ENCODE measurements around the gene PTPRE.

PTPRE gene

DNA sequence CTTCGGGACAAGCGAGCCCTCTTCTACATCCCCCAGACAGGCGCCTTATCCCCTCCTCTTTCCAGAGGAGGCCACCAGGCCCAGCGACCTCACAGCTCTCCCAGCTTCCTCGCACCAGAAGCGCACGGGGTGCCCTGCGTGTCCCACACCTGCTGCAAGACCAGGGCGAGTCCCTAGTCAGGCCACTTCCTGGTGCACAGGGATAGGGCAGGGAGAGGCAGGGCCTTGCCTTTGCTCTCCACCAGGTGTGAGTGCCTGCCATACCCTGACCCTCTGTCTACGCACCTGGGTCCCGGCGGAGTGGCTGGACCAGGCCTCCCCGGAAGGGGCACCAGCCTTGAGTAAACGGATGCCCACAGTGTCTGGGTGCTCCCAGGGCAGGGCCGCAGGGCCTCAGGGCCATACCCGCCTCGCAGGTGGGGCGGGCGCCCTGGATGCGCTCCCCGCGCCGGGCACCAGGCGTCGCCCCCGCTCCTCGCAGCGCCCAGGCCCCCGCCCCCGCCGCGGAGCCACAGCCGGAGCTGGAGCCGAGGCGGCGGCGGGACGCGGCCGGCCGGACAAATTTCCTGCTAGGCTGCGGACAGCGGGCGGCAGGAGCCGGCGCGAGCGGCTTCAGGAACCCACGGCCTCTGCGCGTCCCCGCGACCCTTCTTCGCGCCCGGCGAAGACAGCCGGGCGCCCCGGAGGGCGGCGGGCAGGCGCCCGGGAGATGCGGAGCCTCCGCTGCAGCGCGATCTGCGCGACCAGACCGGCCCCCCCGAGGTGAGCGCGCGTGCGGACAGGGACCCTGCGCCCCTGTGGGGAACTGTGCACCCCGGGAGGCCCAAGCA is at the start of gene PTPRE:
TSS of gene PTPRE (plus strand) at position 556 of the 830 bp plus-strand sequence. CDS start 133,779 bp downstream, outside the sequence.
- peak; percentile 48 for DNase-seq

DNA sequence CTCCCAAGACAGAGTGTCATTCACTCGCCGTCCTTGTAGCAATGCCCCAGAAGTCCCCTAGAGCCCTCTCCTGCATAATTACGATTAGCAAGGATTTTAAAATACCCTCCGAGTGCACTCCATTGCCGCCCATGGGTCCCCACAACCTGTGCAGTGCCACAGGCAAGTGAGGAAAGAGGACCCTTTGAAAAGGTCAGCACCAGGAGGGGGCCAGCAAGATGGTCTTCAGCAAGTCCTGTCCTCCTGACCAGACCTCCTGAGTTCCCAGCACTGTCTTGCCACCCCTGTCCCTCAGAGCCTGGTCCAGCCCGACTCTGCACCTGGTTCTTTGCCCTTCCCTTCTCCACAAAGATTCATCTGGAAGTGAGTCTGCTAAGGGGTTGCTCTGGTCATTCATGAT is 46.3 kb upstream of the PTPRE start:
- DNase-seq: no peak

DNA sequence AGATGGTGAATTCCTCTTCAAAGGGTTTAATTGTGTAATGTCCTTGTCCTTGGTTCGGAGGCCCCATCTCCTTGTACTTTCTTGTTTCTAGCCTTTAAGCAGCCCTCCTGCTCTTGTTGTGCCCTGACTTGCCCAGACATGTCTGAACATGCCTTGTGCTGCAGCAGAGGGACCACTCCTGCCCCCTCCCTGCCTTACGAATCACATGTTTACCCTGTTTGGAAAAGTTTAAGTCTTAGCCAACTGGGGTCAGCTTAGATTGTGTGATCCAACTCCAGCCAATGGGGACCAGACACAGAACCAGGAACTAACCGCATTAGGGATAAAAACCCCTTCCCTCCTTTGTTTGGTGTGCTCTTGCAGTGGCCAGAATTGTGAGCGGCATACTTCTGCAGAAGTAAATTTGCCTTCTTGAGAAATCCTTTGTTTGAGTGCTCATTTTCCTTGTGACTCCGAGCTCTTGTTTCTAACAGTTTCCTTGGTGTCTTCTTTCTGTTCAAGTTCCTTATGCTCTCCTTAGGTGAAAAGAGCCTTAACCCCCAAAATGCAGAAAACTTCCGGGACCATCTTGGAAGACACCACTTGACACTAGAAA is 43.6 kb upstream of the PTPRE start:
- no peak for DNase-seq

DNA sequence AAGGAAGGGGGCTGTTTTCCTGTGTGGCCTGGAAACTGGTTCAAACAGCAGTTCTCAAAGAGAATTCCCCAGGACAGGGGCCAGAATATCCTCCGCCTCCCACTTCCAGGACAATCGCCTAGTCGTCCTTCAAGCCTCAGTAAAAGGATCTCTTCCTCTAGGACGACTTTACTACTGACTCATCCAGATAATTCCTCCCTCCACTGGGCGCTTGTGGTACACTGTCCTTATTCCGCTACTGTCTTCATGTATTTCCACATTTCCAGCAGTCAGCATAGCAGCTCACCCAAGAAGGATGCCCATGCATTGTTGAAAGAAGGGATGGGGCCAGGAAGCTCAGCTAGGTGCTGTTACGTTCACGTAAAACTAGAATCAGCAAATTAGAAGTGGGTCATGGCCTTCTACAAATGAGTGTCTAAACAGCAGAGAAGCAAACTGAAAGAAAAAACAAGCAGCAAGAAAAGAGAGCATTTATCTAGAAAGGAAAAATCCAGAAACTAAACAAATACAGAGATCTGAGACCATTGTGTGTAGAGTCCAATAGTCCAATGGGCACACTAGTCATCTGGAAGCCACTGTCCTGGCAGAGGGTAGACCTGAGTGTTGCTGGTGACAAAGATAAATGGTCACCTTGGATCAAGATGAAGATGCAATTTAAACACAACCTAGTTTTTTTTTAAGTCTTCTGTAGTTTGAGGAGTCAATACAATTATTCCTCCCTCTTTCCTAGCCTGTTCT is 40.5 kb upstream of the PTPRE start:
- DNase-seq: no peak

GRCh38 chr10:127867805-127868204 is 39.1 kb upstream of the PTPRE start:
- no peak for DNase-seq

- no peak for DNase-seq
Measured at GRCh38 chr10:127869329-127869728, 37.6 kb upstream of the PTPRE start.

GRCh38 chr10:127871631-127872010 is 35.3 kb upstream of the PTPRE start:
- DNase-seq: no peak

DNA sequence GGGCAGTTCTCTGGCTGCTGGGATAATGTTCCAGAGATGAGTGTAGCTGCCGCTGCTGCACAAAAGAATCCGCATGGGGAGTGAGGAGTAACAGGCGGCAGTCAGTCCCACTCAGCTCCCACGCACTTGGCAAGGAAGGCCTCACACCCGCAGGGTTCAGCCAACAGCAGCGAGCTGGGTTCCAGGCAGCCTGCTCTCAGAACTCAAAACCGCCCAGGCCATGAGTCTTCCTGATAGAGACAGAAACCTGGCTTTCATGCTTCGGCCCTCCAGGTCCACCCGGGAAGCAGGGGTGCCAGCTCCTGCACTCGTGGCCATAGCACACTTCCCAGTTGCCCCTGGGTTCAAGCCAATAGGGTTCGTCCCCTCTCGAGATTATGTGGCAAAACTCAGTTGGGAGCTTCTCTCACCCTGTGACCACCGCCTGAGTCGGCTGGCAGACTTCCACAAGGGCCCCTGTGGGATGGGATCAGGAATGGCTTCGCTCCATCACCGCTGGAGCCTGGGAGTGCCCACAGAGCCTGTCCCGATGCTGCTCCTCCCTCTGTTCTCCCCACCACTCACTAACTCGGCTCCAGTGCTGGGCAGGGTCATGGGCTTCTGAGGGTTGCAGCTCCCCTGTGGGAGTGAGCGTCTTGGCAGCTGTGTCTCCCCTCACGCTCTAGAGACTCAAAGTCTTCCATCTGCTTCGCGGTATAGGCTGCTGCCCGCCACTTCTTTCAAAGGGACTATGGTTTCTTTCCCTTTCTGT is 34.7 kb upstream of the PTPRE start:
- DNase-seq: no peak

GRCh38 chr10:127872871-127873600 is 33.9 kb upstream of the PTPRE start:
- no peak for DNase-seq

- no peak for DNase-seq
Measured at GRCh38 chr10:127873901-127874470, 32.9 kb upstream of the PTPRE start.

DNA sequence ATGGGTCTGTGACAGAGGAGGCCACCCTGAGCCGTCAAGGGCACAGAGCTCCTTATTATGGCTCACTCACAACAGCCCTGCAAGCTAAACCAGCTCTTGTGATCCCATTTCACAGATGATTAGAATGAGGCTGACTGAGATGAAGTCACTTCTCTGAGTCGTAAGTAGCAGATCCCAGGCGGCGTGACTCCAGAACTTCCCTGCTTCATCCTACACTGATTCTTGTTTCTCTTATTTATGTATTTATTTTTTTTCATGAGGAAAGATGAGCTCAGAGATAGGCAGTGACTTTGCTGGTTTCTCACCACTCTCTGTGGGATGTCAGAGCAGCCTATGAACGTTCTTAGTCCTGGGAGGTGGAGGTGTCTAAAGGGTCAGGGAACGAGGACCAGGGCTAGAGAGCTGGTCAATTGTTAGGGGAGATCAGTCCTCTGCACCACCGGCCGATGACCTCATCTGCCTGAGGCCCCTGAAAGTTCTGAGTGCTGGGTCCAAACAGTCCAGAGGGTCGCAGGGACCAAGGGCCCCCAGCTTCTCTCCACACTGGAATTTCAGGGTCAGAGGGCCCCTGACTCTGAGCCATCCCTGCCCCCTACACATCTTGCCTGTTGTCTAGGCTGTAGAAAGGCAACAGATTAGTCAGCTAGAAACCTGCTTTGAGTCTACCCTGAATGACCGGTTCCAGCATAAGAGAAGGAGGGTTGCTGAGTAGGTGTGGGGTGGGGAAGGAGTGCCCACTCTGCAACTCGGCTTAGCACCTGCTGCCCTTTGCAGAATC is 32.0 kb upstream of the PTPRE start:
- no peak for DNase-seq

DNA sequence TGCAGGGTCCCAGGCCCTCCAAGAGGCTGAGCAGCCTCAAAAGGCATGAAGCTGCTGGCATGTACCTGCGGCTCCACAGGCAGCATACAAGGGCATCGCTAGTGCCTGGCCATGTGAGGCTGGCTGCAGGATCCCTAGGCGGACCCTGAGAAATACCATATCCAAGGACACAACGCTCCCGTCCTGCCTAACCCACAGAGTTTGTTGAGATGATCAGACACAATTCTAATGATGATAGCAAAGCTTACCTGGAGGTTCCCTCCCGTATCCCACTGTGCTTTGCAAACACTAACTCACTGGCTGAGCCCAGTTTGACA is 31.5 kb upstream of the PTPRE start:
- DNase-seq: no peak

- no peak for DNase-seq
Measured at GRCh38 chr10:127875916-127876315, 31.0 kb upstream of the PTPRE start.

GRCh38 chr10:127877116-127877515 is 29.8 kb upstream of the PTPRE start:
- no peak for DNase-seq

DNA sequence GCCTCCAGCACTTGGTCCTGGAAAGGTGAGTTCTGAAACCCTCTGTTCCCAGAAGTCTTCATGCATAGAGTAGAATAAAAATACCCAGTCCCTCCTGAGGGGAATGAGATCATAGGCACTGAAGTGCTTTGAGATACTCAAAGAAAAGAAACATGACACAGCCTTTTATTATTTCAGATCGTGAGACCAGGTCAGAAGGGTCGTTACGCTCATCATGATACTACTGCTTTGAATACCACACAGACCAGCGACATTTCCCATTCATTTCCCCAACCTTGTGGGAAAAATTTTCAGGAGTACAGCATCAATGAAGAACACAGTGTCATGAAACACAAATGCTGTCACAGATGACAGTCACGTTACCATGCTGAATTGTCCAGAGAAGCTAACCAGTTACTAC is 29.2 kb upstream of the PTPRE start:
- no peak for DNase-seq

DNA sequence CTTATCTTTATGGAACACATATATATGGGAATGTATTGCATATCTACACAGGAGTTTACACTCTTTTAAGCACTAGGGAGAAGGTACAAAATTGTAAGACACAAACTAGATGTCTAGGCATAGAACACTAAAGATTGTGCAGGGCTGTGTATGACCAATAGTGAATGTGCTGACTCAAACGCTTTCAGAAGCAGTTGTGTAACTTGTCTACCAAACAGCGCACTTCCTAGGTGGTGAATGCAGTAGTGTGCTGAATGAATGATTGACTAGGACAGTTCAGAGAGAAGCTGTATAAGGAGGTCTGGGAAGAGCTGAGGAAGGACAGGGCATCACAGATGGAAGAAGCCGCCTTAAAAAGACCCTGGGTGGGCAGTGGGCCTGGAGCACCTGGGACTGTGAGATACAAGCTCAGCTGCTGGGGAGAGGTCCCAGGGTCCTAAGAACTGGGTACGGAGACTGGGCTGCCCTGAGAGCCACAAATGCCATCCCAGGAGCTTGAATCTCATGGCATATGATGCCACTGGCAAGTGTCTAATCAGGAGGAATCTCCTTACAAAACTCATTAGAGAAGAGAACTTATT is 28.3 kb upstream of the PTPRE start:
- no peak for DNase-seq

- no peak for DNase-seq
Measured at GRCh38 chr10:127880557-127880956, 26.3 kb upstream of the PTPRE start.

DNA sequence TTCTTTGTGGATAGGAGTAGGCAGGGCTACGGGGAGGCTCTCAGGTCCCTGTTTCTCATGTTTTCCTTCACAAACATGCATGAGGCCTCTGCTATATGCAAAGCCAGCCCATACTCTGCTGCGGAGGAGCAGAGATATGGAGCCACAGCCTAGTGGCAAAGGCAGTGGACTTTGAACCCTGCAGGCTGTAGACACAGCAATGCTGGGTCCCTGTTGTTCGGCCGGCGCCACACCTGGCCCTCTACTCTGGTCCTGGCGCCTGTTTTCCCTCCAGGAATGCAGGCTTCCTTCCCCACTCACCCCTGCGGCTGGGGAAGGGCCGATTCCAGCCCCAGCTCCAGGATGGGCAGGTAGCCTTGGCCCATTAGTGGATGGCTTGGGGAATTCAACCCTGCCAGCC is 25.6 kb upstream of the PTPRE start:
- DNase-seq: no peak

DNA sequence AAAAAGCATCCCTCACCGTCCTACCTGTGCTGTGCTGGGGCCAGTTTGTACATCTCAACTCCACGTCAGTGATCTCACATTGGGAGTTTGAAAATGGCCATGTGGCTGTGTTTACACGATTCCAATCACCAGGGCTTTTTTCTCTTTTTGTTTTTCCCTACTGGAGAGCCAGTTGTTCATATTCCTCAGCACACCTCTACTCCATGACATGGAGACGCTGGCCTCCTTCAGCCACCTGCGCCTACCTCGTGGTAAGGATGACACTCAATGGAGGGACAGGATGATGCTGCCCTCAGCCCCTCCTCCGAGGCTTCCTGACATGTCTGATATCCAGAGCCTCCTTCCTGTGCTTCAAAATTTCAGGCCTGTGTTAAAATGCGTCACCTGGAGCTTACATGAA is 24.5 kb upstream of the PTPRE start:
- DNase-seq: no peak

- DNase-seq: no peak
Measured at GRCh38 chr10:127882801-127883459, 24.0 kb upstream of the PTPRE start.

DNA sequence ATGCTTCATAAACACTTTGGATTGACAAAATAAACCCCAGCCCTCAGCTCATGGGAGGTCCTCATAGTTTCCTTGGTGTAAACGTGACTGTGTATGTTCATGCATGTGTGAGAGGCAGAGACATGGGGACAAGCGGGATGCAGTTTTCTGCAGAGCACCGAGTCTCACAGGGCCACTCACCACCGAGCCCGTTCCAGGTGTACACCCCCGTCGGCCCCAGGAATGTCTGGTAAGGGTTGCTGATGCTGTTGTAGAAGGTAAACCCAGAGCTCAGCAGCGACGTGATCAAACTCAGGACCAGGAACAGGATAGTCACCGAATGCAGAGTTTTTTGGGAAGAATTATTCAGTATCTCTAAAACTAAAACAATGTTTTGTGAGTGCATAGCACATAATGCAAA is 23.4 kb upstream of the PTPRE start:
- no peak for DNase-seq

All from activated effector memory CD4-positive, alpha-beta T cell treated with Interleukin-2 at 50 U/mL for 16 hours (primary cell).